ENCODE measurements around the gene CBX1.
"Not testable (repeated sequence)": the region's sequence is repeated elsewhere in the genome, so short reads cannot be mapped to it uniquely, and the experiment has no call there.

CBX1 gene

DNA sequence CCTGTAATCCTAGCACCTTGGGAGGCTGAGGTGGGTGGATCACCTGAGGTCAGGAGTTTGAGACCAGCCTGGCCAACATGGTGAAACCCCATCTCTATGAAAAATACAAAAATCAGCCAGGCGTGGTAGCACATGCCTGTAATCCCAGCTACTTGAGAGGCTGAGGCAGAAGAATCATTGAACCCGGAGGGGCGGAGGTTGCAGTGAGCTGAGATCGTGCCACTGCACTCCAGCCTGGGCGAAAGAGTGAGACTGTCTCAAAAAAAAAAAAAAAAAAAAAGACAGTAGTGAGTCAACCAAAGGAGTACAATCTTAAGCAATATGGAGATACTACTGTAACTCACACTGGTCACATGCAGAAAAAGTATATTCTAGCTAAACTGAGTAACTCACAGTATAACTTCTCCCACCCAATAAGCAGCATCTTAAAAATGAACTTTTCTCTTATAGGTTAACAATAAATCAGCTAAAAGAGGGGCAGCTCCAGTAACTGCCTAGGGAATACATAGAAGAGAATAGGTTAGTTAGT is 27.6 kb downstream of the CBX1 start:
- DNase-seq (ENCODE audit: low read depth in 3 of 3) = not testable (repeated sequence)

DNA sequence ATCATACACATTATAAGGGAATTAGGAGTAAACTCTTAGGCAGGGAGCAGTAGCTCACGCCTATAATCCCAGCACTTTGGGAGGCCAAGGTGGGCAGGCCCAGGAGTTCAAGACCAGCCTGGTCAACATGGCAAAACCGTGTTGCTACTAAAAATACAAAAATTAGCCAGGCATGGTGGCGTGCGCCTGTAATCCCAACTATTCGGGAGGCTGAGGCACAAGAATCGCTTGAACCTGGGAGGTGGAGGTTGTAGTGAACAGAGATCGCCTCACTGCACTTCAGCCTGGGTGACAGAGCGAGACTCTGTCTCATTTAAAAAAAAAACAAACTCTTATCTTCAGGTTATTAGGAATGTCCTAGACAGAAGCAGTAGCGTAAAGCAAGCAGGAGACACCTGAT is 28.5 kb downstream of the CBX1 start:
- DNase-seq (ENCODE audit: low read depth in 3 of 3) = not testable (repeated sequence)

DNA sequence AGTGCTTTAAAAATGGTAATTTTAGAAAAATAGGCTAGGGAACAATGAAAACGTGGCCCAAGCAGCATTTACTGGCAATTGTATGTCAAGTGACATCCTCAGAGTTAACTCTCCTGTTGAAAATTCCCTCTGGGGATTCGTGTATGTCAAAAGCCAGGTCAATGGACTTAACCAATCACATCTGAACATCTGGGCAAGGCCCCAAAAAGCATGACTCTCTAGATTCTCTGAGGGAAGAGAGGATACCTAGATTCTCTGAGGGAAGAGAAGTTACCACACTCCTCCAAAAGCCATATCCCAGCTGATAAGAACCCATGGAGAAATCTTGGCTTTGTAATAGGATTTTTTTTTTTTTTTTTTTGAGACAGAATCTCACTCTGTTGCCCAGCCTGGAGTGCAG is 29.6 kb downstream of the CBX1 start:
- DNase-seq (ENCODE audit: low read depth in 3 of 3) = no peak

DNA sequence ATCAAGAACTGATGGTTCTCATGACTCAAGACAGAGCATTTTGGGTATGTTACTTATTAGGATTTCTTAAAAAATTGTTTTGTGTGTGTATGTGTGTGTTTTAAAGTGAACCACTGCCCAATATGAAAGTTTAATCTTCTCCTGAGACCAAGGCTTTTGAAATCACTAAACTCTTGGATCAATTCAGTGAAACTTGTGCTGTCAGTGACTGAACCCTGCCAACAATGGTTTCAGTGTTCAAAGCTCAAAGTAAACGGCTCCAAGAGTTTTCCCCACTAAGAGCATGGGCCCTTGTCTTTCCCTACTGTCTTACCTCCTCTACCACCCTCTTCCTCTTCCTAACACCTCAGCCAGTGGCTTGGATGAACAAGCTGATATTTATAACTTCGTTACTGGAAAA is 31.1 kb downstream of the CBX1 start:
- no peak for DNase-seq (ENCODE audit: low read depth in 3 of 3)

DNA sequence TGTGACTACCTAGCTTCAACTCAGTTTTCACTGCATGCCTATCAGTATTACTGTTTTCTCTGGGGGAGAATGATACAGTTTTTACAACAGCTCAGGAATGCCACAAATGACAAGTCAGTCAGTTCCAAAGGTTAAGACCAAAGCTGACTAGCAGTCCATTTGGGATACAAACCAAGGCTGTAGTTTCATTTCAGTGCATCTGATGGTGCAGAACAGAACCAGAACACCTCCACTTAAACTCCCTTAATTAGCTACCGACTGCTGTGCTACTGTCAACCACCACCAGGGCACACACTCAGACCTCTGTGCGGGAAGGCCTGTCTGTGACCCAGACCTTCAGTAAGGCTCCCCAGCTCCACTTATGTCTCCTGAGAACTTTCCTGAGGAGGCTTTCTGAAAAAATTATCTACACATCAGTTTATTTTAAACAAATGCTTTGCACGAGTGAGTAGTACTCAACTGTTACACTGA is 32.8 kb downstream of the CBX1 start:
- DNase-seq (ENCODE audit: low read depth in 3 of 3) = no peak

DNA sequence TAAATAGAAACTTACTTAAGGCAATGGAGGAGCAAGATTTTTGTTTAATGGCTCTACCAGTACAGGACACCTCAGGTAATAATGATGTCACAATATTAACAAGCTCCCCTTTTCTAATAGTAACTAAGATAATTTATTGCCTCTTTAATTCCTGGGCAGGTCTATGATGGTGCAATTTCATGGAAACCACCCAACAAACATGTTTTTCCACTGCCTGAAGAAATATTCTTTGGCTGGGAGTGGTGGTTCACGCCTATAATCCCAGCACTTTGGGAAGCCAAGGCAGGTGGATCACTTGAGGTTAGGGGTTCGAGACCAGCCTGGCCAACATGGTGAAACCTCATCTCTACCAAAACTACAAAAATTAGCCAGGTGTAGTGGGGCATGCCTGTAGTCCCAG is 33.5 kb downstream of the CBX1 start:
- DNase-seq (ENCODE audit: low read depth in 3 of 3) = not testable (repeated sequence)

DNA sequence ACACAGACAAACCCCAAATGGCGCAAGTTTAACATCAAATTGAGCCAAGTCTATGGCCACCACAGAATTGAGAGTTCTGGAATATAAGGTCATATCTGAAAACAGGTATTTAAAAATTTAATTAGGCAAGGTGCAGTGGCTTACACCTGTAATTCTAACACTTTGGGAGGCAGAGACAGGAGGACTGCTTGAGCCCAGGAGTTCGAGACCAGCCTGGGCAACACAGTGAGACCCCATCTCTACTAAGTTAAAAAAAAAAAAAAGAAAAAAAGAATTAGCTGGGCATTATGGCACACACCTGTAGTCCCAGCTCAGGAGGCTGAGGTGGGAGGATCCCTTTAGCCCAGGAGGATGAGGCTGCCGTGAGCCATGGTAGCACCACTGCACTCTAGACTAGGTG is 34.0 kb downstream of the CBX1 start:
- DNase-seq (ENCODE audit: low read depth in 3 of 3) = no peak

DNA sequence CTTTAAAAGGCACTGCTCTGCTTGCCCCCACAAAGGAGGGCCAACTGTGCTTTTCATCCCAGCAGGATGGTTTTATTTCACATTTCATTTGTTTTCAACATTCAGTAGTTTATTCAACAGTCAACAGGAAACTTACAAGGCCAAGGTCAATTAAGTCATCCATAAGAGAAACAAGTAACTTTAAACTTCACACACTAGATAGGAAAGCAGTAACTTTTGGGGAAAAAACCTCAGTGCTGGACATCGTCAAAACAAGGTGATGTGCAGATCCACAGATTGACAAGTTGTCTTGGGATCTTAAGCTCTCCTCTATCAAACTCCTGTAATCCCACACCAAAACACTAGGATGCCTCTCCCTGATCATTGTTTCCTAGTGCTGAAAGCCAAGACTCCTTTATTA is 34.6 kb downstream of the CBX1 start:
- no peak for DNase-seq (ENCODE audit: low read depth in 3 of 3)

DNA sequence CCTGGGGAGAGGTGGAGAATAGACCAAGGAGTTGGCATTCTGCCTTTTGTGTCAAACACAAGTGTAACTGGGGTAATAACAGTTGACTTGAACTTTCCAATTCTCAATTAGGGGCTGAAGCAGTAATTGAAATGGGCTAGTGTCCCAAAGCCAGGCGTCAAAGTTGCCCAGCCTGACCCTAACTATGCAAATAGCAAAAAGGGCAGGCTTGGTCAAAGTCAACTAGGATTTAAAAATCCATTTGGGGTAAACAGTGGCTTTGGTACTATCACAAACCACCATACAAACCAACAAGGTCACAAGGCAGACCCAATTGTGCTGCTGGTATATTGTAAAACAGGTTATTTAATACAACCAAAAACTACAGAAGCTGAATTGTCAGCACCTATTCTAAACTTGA is 35.1 kb downstream of the CBX1 start:
- DNase-seq (ENCODE audit: low read depth in 3 of 3) = no peak

DNA sequence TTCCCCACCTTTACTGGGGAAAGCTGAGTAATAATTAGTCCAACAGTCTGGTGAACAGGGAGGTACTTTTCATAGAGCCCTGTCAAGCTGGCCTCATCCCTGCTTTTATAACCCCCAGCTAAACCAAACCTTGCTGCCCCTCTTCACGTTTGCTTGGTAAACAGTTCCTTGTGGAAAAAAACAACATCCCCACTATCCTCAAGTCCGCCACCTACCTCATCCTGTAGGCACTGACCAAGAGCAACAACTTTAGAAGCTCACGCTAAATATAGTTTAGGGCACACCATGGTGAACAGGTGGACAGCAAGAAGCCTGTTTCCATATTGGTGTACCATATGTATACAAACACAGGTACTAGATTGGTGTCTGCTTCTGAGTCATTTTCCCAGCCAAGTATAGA is 36.6 kb downstream of the CBX1 start:
- no peak for DNase-seq (ENCODE audit: low read depth in 3 of 3)

DNA sequence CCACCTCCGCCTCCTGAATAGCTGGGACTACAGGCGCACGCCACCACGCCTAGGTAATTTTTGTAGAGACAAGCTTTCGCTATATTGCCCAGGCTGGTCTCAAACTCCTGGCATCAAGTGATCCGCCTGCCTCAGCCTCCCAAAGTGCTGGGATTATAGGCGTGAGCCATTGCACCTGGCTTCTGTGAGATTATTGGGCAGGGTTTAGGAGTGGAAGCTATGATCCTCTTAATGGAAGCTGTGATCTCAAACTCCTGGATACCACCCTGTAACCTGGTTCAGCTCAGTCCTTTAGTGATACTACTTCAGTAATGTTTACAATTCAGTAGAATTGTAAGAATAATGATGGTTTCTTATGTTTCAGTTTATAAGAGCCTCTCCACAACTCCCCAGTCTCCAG is 39.0 kb downstream of the CBX1 start:
- no peak for DNase-seq (ENCODE audit: low read depth in 3 of 3)

DNA sequence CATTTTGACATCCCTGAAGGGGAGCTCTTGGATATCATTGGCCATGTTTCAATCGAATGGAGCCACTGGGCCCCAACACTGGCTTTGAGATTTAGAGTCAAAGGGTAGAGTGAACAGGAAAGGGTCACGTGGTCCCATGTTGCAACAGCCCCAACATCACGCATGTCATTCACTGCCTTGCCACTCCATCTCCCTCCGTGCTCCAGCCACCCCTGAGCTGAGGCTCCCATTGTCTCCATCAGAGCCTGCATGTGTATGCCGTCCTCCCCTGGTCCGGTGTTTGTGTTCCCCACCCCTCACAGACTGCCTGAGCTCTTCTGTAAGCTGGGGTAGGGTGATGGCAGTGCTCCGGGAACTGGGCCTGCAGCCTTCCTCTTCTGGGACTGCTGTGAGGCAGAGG is 41.0 kb downstream of the CBX1 start:
- DNase-seq (ENCODE audit: low read depth in 3 of 3) = no peak

DNA sequence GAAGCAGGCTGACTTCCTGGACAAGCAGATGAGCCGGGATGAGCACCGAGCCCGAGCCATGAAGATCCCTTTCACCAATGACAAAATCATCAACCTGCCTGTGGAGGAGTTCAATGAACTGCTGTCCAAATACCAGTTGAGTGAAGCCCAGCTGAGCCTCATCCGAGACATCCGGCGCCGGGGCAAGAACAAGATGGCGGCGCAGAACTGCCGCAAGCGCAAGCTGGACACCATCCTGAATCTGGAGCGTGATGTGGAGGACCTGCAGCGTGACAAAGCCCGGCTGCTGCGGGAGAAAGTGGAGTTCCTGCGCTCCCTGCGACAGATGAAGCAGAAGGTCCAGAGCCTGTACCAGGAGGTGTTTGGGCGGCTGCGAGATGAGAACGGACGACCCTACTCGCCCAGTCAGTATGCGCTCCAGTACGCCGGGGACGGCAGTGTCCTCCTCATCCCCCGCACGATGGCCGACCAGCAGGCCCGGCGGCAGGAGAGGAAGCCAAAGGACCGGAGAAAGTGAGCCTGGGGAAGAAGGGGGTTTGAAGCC is 42.1 kb downstream of the CBX1 start:
- DNase-seq (ENCODE audit: low read depth in 3 of 3) = no peak

DNA sequence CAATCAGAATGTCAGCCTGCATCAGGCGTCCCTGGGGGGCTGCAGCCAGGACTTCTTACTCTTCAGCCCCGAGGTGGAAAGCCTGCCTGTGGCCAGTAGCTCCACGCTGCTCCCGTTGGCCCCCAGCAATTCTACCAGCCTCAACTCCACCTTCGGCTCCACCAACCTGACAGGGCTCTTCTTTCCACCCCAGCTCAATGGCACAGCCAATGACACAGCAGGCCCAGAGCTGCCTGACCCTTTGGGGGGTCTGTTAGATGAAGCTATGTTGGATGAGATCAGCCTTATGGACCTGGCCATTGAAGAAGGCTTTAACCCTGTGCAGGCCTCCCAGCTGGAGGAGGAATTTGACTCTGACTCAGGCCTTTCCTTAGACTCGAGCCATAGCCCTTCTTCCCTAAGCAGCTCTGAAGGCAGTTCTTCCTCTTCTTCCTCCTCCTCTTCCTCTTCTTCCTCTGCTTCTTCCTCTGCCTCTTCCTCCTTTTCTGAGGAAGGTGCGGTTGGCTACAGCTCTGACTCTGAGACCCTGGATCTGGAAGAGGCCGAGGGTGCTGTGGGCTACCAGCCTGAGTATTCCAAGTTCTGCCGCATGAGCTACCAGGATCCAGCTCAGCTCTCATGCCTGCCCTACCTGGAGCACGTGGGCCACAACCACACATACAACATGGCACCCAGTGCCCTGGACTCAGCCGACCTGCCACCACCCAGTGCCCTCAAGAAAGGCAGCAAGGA is 42.7 kb downstream of the CBX1 start:
- no peak for DNase-seq (ENCODE audit: low read depth in 3 of 3)

DNA sequence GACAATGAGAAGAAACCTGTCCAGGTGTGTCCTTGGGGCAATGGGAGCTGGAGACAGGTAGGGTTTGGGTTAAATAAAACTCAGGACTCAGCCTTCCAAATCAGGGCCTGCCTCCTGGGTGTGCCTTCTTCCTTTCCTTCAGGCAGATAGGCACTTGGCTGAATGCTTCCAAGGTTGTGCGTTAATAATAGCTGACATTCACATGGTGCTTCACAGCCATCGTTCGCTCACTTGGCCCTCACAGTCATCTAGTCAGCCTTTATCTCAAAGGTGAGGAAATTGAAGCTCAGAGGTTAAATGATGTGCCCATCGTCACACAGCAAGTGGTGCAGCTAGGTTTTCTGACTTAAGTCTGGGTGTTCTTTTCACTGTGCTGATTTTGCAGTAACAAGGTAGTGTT is 43.7 kb downstream of the CBX1 start:
- no peak for DNase-seq (ENCODE audit: low read depth in 3 of 3)

DNA sequence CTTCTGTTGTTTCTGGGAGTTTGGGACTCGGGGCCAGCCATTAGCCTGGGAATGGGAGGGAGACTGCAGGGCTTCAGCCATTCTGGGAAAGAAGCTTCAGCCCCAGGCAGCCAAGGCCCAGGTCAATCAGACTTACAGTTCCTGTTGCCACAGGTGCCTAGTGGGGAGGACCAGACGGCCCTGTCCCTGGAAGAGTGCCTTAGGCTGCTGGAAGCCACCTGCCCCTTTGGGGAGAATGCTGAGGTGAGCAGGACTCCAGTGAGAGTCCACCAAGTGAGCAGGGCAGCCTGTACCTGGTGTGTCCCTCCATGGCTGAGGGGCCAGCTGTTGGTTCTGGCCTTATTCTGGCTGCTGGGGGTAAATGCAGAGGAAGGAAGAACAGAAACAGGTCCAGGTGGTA is 44.4 kb downstream of the CBX1 start:
- no peak for DNase-seq (ENCODE audit: low read depth in 3 of 3)

DNA sequence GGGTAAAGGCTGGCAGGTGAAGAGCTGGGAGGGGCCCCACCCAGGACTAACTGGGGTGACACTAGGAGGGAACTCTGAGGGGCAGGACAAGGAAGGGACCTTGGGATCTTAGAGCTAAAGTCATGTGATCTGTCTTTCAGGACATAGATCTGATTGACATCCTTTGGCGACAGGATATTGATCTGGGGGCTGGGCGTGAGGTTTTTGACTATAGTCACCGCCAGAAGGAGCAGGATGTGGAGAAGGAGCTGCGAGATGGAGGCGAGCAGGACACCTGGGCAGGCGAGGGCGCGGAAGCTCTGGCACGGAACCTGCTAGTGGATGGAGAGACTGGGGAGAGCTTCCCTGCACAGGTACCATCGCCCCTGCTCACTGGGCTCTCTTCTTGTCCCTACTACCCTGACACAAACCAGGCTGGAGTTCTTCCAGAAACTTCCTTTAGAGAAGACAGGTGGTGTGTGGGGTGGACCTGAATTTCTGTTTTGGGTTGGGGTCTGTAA is 45.0 kb downstream of the CBX1 start:
- DNase-seq (ENCODE audit: low read depth in 3 of 3) = no peak

DNA sequence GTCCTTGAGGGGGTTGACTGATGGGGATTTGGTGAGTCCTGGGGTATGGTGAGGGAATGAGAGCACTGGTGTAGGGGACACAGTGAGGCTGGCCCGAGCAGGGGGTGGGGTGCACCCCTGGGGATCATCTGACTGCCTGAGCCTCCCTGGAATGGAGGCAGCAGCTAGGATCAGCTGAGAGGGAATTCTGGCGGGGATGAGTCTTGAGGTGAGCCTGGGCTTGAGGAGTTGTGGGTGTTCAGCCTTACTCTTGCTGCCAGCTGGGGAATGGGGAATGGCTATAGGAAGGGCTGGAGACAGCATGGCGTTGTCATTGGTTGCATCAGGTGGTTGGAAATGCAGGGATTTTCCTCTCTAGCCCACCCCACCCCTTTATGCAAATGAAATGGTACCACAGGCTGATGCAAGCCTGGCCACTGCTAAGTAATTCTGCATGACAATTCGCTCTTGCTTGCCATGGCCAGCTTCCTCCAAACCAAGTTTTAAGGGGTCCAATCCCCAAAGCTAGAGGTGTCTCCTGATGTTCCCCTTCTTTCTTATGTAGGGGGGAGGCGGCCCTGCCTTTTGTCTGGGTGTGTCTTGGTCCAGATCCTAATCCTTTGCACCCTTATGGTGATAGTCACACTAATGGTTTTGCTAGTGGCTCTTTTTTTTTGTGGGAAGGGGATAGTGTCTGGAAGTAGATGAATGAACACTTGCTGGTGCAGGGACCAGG is 45.6 kb downstream of the CBX1 start:
- peak in 2 of 3 experiments; percentile 34 to 40 for DNase-seq (ENCODE audit: low read depth in 3 of 3)

DNA sequence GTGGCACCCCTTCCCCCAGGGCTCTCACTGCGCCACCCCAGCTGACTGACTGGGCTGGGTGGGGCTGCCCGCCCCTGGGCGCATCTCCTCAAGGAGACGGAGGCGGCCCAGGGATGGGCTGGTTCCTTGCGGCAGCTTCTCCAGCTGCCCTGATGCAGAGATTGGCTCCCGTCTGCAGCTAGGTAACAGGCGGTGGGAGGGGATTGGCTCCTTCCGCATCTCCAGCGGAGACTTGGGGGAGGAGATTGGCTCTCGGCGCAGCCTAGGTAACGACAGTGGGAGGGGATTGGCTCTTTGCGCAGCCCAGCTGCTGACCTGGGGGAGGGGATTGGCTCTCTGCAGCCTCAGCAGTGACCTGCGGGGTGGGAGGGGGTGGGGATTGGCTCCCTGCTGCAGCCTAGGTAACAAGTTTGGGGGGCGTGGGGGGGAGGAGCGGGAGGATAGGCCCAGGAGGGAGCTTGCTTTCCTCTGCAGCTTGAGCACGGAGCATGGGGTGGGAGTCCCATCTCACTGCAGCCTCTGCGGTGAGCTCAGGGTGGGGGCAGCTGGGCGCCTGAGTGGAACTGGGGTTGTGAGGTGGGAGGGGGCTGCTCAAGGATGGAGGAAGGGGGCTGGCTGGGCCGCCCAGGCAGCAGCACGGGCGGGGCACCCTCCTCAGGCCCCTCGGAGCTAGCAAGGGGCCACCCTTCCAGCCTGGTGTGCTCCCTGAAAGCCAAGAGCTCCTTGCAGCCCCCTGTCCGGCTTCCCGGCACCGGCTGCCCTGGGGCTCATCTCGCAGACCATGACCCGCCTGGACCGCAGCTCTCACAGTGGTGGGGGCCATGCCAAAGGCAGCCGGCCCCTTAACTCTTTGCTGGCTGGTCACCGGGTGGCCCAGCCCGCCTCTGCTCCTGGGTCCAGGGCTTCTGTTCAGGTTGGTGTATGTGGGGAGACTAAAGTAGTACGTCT is 46.8 kb downstream of the CBX1 start:
- no peak for DNase-seq (ENCODE audit: low read depth in 3 of 3)

DNA sequence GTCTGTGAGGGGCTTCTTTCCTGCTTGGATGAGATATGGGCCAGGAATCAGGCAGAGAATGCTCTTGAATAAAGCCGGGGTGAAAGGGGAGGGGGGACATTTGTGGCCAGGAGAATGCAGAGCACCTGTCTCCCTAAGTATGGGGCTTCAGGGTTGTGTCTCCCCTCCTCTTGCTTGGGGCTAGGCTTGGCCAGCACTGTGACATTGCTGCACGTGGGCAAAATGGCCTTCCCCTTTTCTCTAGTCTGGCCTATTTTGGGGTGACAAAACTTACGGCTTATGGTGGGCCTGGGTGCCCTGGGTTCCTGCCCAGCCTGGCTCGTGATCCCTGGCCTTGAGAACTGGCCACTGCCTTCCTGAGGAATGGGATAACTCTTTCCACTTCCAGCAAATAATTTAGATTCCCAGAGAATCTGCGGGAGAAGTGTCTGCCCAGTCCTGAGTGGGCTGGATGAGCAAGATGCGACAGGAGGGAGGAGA is 47.5 kb downstream of the CBX1 start:
- DNase-seq (ENCODE audit: low read depth in 3 of 3) = no peak

DNA sequence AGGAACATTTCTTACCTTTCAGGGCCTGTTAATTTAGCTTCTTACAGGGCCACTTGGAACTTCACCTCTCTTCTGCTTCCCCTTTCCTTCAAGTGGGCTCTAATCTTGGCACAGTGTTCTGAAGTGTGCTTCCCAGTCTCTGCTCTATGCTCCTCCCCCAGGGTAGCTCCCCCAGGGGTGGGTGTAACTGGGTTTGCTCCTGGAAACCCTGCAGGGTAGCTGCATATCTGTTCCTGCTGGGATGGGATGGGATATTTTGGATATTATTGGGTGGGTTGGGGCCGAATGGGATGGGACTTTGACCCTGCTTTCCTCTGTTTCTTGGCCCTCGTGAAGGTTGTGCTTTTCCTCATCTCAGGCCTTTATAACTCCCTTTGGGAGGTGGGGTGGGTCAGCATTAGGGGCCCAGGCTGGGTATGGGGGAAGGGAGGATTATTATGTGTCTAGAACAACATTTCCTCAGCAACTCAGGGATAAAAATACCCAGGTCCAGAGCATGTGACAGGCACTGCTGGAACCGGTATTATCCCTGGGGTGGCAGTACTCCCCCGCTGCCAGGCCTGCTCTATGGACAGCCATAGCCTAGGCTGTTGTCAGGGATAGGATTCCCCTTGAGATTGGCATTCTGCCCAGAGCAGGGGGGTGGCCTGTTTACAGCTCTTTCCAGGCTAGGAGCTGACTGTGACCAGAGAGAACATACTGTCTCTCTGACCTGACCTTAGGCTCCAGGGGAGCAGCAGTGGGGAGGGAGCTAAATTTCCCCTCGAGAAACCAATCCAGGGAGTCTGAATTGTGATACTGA is 48.1 kb downstream of the CBX1 start:
- DNase-seq (ENCODE audit: low read depth in 3 of 3) = no peak

Data from stimulated activated CD4-positive, alpha-beta T cell treated with anti-CD3 and anti-CD28 coated beads, TNF-alpha, amount 100 ng/mL, for 24 hours (primary cell).